Measurements from ENCODE around the gene PITX2. TPM values are rescaled to one million over a fixed set of nuclear protein-coding genes. Genes with fewer than 3 reads are reported as not detected.

Gene PITX2
- polyA plus RNA-seq, 1 donor (not counting 4 experiments of a cell fraction or from before 2014, with no cell fraction given), result not detected

DNA sequence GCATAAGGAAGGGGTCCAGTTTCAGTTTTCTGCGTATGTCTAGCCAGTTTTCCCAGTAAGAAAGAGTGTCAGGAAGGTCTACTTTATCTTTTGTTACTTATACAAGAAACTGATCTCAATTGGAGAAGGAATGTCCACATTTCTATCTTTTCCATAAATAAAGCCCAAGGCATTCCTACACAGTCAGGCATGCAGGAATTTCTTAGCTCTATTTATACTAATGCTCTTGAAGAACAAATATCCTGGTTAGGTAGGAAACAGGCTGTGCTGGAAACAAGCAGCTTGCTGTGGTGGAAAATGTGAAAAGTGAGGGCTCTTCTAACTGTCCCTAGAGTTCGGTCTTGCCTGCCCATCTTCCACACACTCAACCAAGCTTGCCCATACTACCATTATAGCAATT lies 37.9 kb upstream of the PITX2 start:
- dilution Hi-C loops (cut with MboI; ENCODE audit: extremely low pct_ligation_motif_present, low sequenced_read_pairs), result no loop called here
- Histone ChIP-seq H3K4me3 (ENCODE audit: control insufficient read depth in 2 of 3, extremely low read depth in 1 of 3, insufficient read depth in 2 of 3, low read depth in 1 of 3, low read length in 3 of 3) (no peak overlapping the region), H3K36me3 (ENCODE audit: control insufficient read depth in 2 of 2, extremely low read depth in 1 of 2, insufficient read depth in 2 of 2, low read length in 2 of 2) (no peaks in the 10 kb centered on the region), H3K27me3 (ENCODE audit: control insufficient read depth, extremely low read depth, insufficient read depth, low read length) (no peaks in the 10 kb centered on the region), H2AFZ (ENCODE audit: control insufficient read depth, low read length) (no peak overlapping the region), H3K4me2 (ENCODE audit: control insufficient read depth, extremely low read depth, insufficient read depth, low read depth, low read length) (no peak overlapping the region), H3K27ac (ENCODE audit: control insufficient read depth, insufficient read depth, low read length) (no peak overlapping the region), H4K20me1 (ENCODE audit: control insufficient read depth, extremely low read depth, insufficient read depth, low read length) (no peaks in the 10 kb centered on the region), H3K79me2 (ENCODE audit: control insufficient read depth, insufficient read depth, low read length) (no peaks in the 10 kb centered on the region), H3K9me3 (ENCODE audit: control insufficient read depth, low read depth, low read length) (no peaks in the 10 kb centered on the region), H3K4me1 (ENCODE audit: control insufficient read depth, extremely low read depth, insufficient read depth, low read length) (no peaks in the 10 kb centered on the region), H3K9me1 (ENCODE audit: control insufficient read depth, extremely low read depth, insufficient read depth, low read length) (no peaks in the 10 kb centered on the region), H3K9ac (ENCODE audit: control insufficient read depth, extremely low read depth, insufficient read depth, low read length) (no peak overlapping the region)
- no peak for DNase-seq (ENCODE audit: low read depth, low spot score)
- FAIRE-seq, result no peak
- TF ChIP-seq, protein P1, sequence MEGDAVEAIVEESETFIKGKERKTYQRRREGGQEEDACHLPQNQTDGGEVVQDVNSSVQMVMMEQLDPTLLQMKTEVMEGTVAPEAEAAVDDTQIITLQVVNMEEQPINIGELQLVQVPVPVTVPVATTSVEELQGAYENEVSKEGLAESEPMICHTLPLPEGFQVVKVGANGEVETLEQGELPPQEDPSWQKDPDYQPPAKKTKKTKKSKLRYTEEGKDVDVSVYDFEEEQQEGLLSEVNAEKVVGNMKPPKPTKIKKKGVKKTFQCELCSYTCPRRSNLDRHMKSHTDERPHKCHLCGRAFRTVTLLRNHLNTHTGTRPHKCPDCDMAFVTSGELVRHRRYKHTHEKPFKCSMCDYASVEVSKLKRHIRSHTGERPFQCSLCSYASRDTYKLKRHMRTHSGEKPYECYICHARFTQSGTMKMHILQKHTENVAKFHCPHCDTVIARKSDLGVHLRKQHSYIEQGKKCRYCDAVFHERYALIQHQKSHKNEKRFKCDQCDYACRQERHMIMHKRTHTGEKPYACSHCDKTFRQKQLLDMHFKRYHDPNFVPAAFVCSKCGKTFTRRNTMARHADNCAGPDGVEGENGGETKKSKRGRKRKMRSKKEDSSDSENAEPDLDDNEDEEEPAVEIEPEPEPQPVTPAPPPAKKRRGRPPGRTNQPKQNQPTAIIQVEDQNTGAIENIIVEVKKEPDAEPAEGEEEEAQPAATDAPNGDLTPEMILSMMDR (optimal IDR thresholded peaks at IDR 0.05 in 1 of 3, IDR thresholded peaks at IDR 0.05 in 1 of 3, conservative IDR thresholded peaks at IDR 0.05 in 1 of 3; ENCODE audit: extremely low read depth in 1 of 3, insufficient read depth in 2 of 3, low read length in 3 of 3), result no peak
- TF ChIP-seq EZH2 (IDR thresholded peaks at IDR 0.05; ENCODE audit: low read length), result no peak

DNA sequence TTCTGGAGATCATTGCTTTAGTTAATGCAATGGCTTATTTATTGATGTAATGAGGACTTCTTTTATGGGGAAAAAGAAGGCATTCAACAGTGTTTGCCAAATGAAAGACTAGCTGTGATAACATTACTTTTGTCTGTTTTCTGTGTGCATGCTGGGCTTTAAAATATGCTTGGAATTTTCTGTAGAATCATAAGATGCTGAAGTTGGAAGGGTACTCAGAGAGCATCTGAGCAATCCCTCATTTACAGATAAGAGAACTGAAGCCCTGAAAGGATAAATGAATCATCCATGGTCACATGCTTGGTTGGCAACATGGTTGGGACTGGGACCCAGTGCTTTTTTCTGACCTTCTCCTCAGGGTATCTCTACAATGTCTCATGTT lies 31.4 kb upstream of the PITX2 start:
- no peak overlapping the region for H3K4me3 ChIP-seq (ENCODE audit: control insufficient read depth in 2 of 3, extremely low read depth in 1 of 3, insufficient read depth in 2 of 3, low read depth in 1 of 3, low read length in 3 of 3)
- dilution Hi-C loops (cut with MboI; ENCODE audit: extremely low pct_ligation_motif_present, low sequenced_read_pairs), result no loop called here
- no peaks in the 10 kb centered on the region for H3K4me1 ChIP-seq (ENCODE audit: control insufficient read depth, extremely low read depth, insufficient read depth, low read length)
- H3K9me1 ChIP-seq (ENCODE audit: control insufficient read depth, extremely low read depth, insufficient read depth, low read length), result no peaks in the 10 kb centered on the region
- no peak for TF ChIP-seq EZH2 (IDR thresholded peaks at IDR 0.05; ENCODE audit: low read length)
- TF ChIP-seq, protein P1 (optimal IDR thresholded peaks at IDR 0.05 in 1 of 3, IDR thresholded peaks at IDR 0.05 in 1 of 3, conservative IDR thresholded peaks at IDR 0.05 in 1 of 3; ENCODE audit: extremely low read depth in 1 of 3, insufficient read depth in 2 of 3, low read length in 3 of 3), result no peak
- H4K20me1 ChIP-seq (ENCODE audit: control insufficient read depth, extremely low read depth, insufficient read depth, low read length), result no peaks in the 10 kb centered on the region
- DNase-seq (ENCODE audit: low read depth, low spot score) (no peak), FAIRE-seq (no peak)
- no peak overlapping the region for H3K9ac ChIP-seq (ENCODE audit: control insufficient read depth, extremely low read depth, insufficient read depth, low read length)
- H2AFZ ChIP-seq (ENCODE audit: control insufficient read depth, low read length), result no peak overlapping the region
- H3K9me3 ChIP-seq (ENCODE audit: control insufficient read depth, low read depth, low read length), result no peaks in the 10 kb centered on the region
- H3K4me2 ChIP-seq (ENCODE audit: control insufficient read depth, extremely low read depth, insufficient read depth, low read depth, low read length), result no peak overlapping the region
- H3K79me2 ChIP-seq (ENCODE audit: control insufficient read depth, insufficient read depth, low read length), result no peaks in the 10 kb centered on the region
- no peaks in the 10 kb centered on the region for H3K36me3 ChIP-seq (ENCODE audit: control insufficient read depth in 2 of 2, extremely low read depth in 1 of 2, insufficient read depth in 2 of 2, low read length in 2 of 2)
- no peak overlapping the region for H3K27ac ChIP-seq (ENCODE audit: control insufficient read depth, insufficient read depth, low read length)
- no peaks in the 10 kb centered on the region for H3K27me3 ChIP-seq (ENCODE audit: control insufficient read depth, extremely low read depth, insufficient read depth, low read length)

Measured in keratinocyte (primary cell).